Calu3 (cell line): ENCODE results near the gene METRN. TPM values are rescaled to one million over a fixed set of nuclear protein-coding genes. Genes with fewer than 3 reads are reported as not detected.

Source experiments
- BruUV-seq: library from RNA; stranded (reverse); fragments of 400-500 nt; replicated peaks from 2 replicates; lab custom pipeline; 2021; lab: Mats Ljungman, UMichigan
- CTCF ChIA-PET: fragments of 300-600 bp; sonication (Branson Sonifier 250); formaldehyde crosslinking; loops from one replicate; lab custom pipeline; 2022; ENCODE audit warnings: antibody characterized with exemption; lab: Charles Lee
- DNase-seq: peaks from one replicate; pipeline ENCODE4 v3.0.0; 2022
- H3K27ac Mint-ChIP-seq: one replicate; pipeline ENCODE4 v1.8.0; 2022; ENCODE audit warnings: mixed read lengths; ENCODE audit not compliant: unreplicated experiment
- H3K27me3 Mint-ChIP-seq: one replicate; pipeline ENCODE4 v1.8.0; 2022; ENCODE audit warnings: mixed read lengths; ENCODE audit not compliant: unreplicated experiment
- H3K36me3 Mint-ChIP-seq: one replicate; pipeline ENCODE4 v1.8.0; 2022; ENCODE audit warnings: mild to moderate bottlenecking, moderate library complexity, mixed read lengths; ENCODE audit not compliant: insufficient read depth, unreplicated experiment
- H3K4me1 Mint-ChIP-seq: one replicate; pipeline ENCODE4 v1.8.0; 2022; ENCODE audit warnings: mild to moderate bottlenecking, low read depth, mixed read lengths; ENCODE audit not compliant: unreplicated experiment
- H3K4me3 Mint-ChIP-seq: one replicate; pipeline ENCODE4 v1.8.0; 2022; ENCODE audit warnings: mild to moderate bottlenecking, low read depth, moderate library complexity, mixed read lengths; ENCODE audit not compliant: unreplicated experiment
- H3K9me3 Mint-ChIP-seq: one replicate; pipeline ENCODE4 v1.8.0; 2022; ENCODE audit warnings: low read depth, mixed read lengths; ENCODE audit not compliant: unreplicated experiment
- CTCF ChIP-seq: fragments of 200-600 bp; IDR thresholded peaks from one replicate; pipeline ENCODE4 v1.8.0; 2022; ENCODE audit warnings: antibody characterized with exemption; ENCODE audit not compliant: unreplicated experiment
- intact Hi-C: fragments of 100-400 bp; cut with micrococcal nuclease; formaldehyde crosslinking; loops from one replicate; pipeline ENCODE4 v1.10.0; 2022; ENCODE audit not compliant: unreplicated experiment
- total RNA-seq: library from RNA; stranded (reverse); gene quantifications from 2 replicates; pipeline ENCODE4 v1.2.3, GENCODE V29; 2022

The METRN gene
- total RNA-seq, 1 experiment from 2014 or later = 51.7 TPM

- BruUV-seq = no TSS peak
- no peak for TF ChIP-seq CTCF
- H3K36me3 Mint-ChIP-seq = peaks cover 41% of the 10 kb centered on the region
- H3K4me1 Mint-ChIP-seq = peaks cover 9% of the 10 kb centered on the region
- no peak for DNase-seq
- CTCF ChIA-PET = no interaction called here
- H3K27ac Mint-ChIP-seq = no peak overlapping the region
- intact Hi-C loops = no loop called here
- peaks cover 76% of the 10 kb centered on the region for H3K27me3 Mint-ChIP-seq
- no peaks in the 10 kb centered on the region for H3K9me3 Mint-ChIP-seq
- peak overlapping the region; percentile 59 for H3K4me3 Mint-ChIP-seq
Measured at GRCh38 chr16:693766-694165, 21.2 kb upstream of the METRN start.

DNA sequence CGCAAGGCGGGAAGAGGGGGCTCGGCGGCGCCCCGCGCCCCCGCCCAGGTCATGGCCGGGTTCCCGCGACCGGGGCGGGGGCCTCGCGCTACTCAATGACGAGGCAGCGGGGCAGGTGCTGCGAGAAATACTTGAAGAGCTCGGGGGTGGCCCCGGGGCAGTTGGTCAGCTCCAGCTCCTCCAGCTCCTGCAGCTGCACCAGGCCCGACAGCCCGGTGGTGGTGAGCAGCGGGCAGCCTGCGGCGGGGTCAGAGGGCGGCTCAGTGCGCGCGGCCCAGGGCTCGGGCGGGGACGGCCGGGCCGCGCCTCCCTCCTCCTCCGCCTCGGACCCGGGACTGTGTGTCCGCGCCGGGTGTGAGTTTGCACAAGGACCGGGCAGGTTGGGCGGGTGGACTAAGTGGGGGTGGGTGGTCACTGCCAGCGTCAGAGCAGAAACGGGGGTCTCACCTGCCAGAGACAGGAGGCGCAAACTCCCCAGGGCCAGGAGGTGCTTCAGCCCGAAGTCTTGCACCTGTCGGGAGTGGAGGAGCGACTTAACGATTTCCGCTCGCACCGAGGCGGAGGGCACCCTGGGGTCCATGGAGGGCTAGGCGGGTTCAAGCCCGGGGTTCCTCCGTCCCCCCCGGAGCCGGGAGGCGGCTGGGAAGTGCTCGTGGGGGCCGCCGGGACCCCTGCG, 20.6 kb upstream of the METRN start:
- Mint-ChIP-seq H3K4me3 (peak overlapping the region; percentile 59), H3K4me1 (peaks cover 9% of the 10 kb centered on the region), H3K27me3 (peaks cover 82% of the 10 kb centered on the region), H3K27ac (no peak overlapping the region), H3K9me3 (no peaks in the 10 kb centered on the region), H3K36me3 (peaks cover 35% of the 10 kb centered on the region)
- DNase-seq = no peak
- intact Hi-C loops = no loop called here
- CTCF ChIA-PET = interaction anchor here (0.5 to 1.8 kb wide), 3 partner anchors 13 to 1154 kb away, joined by 3 to 4 read pairs (median 4); no protein-coding TSS in a partner anchor
- BruUV-seq = no TSS peak
- TF ChIP-seq CTCF = no peak

- CTCF ChIA-PET = interaction anchor here (0.5 to 1.8 kb wide), 3 partner anchors 12 to 1154 kb away, joined by 3 to 4 read pairs (median 4); no protein-coding TSS in a partner anchor
- intact Hi-C loops = no loop called here
- Mint-ChIP-seq H3K27ac (no peak overlapping the region), H3K4me3 (peak overlapping the region; percentile 59), H3K27me3 (peaks cover 87% of the 10 kb centered on the region), H3K36me3 (peaks cover 30% of the 10 kb centered on the region), H3K4me1 (peaks cover 9% of the 10 kb centered on the region), H3K9me3 (no peaks in the 10 kb centered on the region)
- BruUV-seq = no TSS peak
- TF ChIP-seq CTCF = no peak
- DNase-seq = no peak
Measured at GRCh38 chr16:694863-695354, 20.0 kb upstream of the METRN start.

- Mint-ChIP-seq H3K27me3 (peaks cover 94% of the 10 kb centered on the region), H3K4me1 (peaks cover 9% of the 10 kb centered on the region), H3K9me3 (no peaks in the 10 kb centered on the region), H3K36me3 (peaks cover 24% of the 10 kb centered on the region), H3K27ac (no peak overlapping the region), H3K4me3 (peak overlapping the region; percentile 59)
- TF ChIP-seq CTCF = no peak
- CTCF ChIA-PET = interaction anchor here (0.6 to 1.8 kb wide), 3 partner anchors 11 to 1327 kb away, joined by 4 to 5 read pairs (median 4); no protein-coding TSS in a partner anchor
- BruUV-seq = no TSS peak
- intact Hi-C loops = no loop called here
- DNase-seq = peak; percentile 60
Measured at GRCh38 chr16:695355-696089, 19.4 kb upstream of the METRN start.
